ENCODE measurements around the gene GPER1. TPM values are rescaled to one million over a fixed set of nuclear protein-coding genes. Genes with fewer than 3 reads are reported as not detected.

The GPER1 gene
- total RNA-seq, 1 donor from 2014 or later, result 1.6 TPM

DNA sequence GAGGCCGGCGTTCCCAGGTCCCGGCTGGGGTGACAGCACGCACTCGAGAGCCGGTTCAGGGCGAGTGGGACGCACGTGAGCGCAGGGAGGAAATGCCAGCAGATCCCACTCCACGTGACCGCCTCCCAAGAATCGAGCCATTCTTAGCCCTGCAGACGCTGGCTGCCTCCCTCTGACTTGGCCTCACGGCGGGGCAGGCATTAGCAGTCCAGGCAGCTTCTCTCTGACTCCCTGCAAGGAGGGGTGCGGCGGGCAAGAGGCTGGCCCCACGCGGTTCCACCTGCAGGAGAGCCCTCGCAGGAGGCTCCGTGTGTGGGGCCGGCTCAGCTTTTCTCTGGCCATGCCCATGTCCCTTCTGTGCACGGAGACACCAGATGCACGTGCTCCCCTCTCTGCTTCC lies 33.5 kb upstream of the GPER1 start:
- ATAC-seq, result no peak

DNA sequence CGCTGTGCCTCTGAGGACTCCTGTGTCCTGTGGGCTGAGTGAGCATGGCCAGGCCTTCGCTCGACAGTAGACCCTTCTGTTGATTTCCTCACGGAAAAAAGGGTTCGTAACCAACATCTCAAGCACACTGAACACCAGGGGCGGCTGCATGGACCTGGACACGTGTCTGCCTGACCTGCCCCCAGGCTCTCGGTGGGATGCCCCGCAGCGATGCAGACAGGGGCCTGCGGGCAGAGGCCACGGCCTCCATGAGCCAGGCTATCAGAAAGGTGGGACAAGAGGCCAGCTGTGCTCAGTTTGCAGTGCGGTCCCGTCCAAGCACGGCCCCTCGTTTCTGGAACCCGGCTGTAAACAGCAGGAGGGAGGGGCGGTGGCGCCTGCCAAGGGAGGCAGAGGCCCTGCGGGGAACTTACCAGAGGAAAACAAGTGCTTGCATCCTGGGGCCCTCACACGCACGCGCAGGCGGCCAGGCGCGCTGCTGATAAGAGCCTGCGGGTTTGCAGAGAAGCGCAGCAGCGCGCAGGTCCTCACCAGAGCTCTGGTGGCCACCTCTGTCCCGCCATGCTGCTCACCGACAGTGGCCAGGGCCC lies 33.0 kb upstream of the GPER1 start:
- ATAC-seq, result no peak

DNA sequence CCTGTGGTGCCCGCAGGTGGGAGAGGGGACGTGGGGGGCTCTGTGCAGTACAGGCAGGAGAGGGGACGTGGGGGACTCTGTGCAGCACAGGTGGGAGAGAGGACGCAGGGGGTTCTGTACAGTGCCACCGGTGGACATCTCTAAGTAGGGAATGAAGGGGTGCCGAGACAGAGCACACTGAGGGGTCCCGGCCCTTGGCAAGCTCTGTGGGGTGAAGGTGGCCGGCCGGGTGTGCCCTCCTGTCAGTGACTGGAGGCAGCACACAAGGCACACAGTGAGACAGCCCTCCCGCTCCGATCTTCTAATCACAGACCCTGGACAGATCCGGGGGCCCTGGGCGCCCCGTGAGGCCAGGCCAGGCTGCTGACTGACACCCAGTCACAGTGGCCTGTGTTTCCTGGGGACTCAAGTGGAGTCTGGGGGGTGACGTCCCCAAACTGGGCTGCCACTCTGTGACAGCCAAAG lies 32.4 kb upstream of the GPER1 start:
- ATAC-seq, result no peak

DNA sequence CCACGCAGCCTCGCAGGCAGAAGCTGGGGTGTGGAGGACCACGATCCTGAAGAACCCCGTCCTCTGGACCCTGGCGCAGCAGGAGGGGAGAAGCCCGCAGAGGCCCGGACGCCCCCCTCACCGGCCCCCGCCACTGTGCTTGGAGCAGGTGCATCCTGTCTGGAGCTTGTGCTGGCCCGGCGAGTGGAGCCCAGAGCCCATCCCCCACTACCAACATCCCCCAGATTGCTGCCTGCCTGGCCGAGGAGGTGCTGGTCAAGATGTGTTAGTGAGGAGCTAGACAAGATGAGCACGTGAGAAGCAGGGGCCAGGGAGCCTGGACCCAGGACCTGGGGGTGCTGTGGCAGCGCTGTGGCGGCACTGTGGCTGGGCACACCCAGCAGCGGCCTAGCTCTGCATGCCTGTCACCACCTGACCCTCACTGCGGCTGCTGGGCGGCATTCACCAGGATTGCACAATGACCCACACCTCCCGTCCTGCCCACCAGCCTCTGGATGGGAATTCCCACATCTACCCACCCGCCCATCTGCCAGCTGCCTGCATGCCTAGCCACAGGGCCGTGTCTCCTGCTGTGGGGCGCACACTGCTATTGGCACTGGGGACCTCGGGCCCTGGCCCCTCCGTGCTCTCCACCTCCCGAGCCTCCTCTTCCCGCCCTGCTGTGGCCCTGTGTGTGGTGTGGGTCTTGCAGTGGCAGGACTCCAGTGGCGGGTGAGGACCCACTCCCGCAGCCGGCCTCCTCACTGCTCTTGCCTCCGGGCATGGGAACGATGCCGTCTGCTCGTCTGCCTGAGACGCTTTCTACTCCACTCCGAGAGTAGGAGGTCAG lies 31.7 kb upstream of the GPER1 start:
- ATAC-seq, result peak; percentile 27

DNA sequence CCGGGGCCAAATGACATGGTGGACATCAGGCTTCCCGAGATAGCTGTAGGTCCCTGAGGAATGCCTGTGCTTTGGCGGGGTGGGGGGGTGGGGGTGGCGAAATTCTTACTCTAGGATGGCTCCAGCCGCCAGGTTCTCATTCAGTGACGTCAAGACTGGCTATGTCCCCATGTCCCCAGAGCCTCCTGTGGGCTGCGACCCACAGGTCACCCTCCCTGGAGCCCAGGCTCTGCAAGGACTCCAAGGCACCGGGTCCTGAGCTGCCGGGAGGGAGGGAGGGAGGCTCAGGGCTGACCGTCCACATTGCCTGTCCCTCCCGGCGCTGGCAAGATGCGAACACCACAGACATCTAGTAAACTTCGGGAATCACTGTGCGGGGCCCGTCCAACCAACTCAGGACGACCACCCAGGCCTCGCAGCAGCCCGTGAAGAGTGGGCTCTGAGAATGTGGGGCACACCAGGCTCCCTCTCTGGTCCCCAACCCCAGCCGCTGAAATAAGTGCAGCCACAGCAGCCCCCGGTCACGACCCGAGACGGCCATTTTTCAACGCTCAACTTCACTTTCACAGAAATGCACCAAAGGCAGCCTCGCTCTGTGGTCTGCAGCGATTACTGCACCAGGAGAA lies 31.0 kb upstream of the GPER1 start:
- no peak for ATAC-seq

DNA sequence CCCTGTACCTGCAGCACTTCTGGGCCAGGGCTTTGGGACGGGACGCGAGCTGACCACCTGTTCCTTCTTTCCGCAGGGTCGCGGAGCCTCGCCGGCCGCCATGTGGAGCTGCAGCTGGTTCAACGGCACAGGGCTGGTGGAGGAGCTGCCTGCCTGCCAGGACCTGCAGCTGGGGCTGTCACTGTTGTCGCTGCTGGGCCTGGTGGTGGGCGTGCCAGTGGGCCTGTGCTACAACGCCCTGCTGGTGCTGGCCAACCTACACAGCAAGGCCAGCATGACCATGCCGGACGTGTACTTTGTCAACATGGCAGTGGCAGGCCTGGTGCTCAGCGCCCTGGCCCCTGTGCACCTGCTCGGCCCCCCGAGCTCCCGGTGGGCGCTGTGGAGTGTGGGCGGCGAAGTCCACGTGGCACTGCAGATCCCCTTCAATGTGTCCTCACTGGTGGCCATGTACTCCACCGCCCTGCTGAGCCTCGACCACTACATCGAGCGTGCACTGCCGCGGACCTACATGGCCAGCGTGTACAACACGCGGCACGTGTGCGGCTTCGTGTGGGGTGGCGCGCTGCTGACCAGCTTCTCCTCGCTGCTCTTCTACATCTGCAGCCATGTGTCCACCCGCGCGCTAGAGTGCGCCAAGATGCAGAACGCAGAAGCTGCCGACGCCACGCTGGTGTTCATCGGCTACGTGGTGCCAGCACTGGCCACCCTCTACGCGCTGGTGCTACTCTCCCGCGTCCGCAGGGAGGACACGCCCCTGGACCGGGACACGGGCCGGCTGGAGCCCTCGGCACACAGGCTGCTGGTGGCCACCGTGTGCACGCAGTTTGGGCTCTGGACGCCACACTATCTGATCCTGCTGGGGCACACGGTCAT lies 30.3 kb upstream of the GPER1 start:
- no peak for ATAC-seq

DNA sequence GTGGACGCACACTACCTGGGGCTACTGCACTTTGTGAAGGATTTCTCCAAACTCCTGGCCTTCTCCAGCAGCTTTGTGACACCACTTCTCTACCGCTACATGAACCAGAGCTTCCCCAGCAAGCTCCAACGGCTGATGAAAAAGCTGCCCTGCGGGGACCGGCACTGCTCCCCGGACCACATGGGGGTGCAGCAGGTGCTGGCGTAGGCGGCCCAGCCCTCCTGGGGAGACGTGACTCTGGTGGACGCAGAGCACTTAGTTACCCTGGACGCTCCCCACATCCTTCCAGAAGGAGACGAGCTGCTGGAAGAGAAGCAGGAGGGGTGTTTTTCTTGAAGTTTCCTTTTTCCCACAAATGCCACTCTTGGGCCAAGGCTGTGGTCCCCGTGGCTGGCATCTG lies 29.6 kb upstream of the GPER1 start:
- ATAC-seq, result no peak

DNA sequence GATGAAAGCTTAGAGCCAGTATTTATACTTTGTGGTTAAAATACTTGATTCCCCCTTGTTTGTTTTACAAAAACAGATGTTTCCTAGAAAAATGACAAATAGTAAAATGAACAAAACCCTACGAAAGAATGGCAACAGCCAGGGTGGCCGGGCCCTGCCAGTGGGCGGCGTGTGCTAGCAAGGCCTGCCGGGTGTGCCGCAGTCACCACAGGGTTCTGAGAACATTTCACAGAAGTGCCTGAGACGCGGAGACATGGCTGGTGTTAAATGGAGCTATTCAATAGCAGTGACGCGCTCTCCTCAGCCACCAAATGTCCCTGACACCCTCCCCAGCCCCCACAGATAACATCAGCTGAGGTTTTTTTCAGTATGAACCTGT lies 29.1 kb upstream of the GPER1 start:
- ATAC-seq, result no peak

DNA sequence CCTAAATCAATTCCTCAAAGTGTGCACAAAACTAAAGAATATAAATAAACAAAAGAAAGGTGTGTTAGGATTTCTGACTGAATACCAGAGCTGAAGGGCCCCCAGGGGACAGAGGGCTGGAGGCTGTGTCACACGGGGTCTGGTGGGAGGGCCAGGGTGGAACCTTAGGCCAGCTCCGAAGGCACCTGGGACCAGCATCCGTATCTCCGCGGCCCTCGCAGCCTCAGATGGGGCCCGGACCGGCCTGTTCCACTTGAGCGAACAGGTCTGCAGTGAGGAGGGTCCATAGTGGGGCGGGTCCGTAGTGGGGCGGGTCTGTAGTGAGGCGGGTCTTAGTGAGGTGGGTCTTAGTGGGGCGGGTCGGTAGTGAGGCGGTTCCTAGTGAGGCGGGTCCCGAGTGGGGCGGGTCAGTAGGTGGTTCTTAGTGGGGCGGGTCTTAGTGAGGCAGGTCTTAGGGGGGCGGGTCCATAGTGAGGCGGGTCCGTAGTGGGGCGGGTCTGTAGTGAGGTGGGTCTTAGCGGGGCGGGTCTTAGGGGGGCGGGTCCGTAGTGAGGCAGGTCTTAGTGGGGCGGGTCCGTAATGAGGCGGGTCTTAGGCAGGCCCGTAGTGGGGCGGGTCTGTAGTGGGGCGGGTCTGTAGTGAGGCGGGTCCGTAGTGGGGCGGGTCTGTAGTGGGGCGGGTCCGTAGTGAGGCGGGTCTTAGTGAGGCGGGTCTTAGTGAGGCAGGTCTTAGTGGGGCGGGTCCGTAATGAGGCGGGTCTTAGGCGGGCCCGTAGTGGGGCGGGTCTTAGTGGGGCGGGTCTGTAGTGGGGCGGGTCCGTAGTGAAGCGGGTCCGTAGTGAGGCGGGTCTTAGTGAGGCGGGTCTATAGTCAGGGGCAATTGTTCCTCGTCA lies 28.5 kb upstream of the GPER1 start:
- peak; percentile 69 for ATAC-seq

DNA sequence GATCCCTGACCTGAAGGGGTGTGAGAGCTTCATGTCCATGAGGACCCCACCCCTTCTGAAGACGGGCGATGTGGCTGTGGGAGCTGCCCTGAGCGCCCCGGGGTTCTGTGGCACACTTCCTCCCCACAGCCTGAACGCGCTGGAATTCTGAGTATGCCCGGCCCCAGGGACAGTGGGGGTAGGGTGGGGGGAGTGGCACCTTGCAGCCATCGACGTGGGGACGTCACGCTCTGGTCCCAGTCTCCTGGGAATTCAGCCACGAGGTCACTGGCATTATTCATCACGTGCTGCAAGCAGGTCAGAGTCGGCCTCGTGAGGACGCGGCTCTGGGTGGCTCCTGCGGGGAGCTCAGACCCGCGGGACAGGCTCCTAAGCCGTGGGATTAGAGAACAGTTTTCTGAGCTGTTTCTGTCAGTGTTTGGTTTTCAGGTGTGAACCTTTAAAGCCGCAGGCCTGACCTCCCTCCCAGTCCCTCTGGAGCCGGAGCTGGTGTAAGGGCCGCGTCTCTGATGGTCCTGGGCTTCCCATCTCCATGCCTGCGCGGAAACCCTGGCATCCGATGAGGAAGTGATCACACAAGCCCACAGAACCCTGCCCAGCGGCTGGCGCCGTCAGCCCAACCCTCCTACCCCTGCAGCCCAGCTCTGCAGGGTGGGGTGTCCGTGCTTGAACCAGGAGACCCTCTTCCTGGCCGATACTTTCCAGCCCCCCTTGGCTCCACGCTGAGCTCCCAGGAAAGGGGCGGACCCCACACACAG lies 27.4 kb upstream of the GPER1 start:
- peak; percentile 6 for ATAC-seq

DNA sequence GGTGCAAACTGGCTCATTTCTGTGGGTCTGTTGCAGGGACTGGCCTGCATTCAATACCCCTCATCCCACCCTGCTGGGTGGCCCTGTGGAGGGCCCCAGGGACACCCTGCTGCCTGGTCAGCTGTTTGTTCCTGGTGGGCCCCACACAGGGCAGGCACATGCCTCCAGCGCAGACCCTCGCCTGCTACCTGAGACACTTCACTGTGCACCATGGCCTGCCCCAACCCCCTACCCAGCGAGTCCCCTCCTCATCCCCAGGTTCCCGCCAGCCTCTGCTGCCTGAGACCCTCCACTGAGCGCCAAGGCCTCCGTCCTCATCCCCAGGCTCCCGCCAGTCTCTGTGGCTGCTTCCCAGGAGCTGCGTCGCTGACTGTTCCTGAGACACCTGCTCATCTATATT lies 26.7 kb upstream of the GPER1 start:
- no peak for ATAC-seq

DNA sequence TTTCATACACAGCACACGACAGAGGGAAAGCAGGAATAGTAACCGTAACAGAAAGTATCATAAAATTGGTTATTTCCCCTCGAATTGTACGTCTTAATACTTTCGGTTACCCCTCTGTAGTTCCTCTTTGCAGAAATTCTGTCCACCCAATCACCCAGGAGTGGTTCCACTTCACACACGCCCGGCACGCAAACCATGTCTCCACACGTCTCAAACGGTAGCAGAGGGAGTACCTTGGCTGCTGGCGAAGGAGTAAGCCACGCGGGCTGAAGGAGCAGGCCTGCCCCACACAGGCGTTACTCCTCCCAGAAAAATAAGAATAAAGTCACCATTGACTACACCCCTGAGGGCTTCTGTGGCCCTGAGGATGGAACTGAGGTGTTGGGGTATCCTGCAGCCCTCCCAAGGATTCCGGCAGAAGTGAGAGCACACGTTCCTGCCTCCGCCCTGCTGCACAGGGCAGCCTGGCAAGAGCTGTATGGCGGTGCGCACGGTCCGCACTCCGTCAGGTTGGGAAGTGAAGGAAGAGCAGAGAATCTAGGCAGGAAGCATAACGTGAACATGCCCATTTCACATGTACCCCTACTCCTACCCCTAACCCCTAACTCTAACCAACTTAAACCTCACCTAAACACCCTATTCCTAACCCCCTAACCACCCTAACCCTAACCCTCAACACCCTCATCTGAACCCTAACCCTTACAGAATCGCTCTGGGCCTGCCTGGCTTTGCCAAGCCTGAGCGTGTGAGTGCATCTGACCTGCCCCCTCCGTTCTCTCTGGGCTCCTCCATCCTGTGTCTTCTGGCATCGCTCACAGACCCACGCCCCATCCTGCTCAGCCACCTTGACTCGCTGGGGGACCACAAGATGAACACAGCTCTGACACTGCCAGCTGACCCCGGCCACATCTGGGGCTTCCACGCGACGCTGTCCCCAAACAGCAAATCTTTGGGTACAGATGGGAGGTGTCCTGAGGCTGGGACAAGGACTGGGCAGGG lies 25.3 kb upstream of the GPER1 start:
- ATAC-seq, result peak; percentile 59

DNA sequence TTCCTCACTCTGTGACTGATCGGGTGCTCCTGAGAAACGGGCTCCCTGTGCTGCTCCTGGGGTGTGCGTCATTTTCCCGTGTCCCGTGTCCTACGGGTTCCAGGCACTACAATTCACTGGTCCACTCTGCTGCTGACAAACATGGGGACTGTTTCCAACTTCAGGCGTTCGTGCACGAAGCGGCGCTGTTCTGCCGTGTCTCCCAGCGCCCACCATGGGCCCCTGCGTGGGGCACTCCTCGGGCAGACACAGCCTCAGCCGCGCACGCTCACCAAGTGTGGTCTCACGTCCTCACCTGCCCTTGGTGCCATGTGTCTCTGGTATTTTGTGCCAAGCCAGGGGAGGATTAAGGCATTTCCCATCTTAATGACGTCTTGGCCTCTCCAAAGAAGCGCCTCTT lies 24.6 kb upstream of the GPER1 start:
- no peak for ATAC-seq

DNA sequence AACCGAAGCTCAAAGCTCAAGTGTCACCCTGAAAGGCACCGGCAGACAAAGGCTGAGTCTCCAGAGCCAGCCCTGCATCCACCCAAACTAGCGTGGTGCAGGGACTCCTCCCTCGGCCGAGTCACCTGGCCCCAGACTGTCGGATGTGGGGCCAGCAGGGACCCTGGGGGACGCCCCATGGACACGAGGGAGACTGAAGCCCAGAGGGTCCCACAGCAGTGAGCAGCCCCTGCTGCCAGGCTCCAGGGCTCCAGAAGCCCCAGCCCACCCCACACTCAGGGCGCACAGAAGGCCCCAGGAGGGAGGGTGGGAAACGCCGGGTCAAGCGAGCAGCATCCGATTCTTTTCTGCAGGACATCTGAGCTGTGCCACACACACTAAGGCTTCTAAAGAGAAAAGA lies 23.3 kb upstream of the GPER1 start:
- no peak for ATAC-seq

DNA sequence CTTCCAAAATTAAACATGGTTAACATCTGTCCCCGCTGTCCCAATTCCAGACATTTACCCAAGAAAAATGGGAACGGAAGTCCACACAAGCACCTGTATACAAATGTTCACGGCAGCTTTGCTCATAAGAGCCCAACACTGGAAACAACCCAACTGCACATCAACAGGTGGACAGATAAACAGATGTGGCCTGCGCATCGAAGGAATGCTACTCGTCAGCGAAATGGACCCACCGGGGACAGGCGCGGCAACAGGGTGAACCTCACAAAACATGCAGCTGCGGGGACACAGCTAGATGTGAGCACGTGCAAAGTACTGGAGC lies 22.7 kb upstream of the GPER1 start:
- ATAC-seq, result no peak

DNA sequence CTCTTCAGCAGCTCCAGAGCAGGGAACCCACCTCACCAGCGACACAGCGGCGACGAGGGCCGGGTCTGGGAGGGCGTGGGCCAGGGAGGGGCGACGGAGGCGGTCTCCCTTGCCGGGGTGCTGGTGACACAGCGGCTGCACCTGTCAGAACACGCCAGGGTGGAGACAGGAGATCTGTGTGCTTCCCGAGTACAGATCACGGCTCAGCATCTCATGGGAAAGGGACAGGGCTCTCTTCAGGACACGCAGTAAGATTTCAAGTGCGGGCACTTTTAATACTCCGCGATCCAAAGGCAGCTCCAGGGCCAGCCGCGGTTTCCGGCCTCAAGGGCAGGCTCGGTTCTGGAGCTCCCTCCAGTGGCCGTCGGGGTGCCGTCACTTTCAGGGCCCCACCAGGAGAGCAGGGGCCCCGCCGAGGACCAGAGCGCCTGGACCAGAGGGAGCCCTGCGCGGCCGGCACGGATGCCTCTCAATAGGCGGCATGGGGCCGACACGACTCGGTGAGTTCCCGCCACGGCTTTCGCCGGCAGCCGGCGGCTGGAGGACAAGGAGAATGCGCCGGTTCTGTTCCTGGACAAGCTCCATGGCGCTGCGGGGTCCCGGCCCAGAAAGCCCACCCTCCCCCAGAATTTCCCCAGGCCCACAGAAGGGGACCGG lies 22.2 kb upstream of the GPER1 start:
- ATAC-seq, result peak; percentile 82

DNA sequence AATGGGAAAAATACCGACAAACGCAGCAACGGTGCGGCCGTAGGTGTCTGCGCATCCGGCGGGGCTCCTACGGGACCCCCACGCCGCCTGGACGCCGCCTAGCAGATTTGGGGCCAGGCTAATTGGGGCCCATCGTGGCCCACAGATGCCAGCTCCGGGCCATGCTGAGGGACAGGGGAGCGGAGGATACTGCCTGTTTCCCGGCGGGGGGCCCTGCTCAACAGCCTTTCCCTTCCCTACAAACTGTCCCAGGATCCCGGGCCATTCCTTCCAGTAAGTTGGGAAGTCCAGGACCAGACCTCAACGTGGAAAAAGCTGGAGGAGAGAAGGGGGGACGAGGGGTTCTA lies 21.7 kb upstream of the GPER1 start:
- no peak for ATAC-seq

DNA sequence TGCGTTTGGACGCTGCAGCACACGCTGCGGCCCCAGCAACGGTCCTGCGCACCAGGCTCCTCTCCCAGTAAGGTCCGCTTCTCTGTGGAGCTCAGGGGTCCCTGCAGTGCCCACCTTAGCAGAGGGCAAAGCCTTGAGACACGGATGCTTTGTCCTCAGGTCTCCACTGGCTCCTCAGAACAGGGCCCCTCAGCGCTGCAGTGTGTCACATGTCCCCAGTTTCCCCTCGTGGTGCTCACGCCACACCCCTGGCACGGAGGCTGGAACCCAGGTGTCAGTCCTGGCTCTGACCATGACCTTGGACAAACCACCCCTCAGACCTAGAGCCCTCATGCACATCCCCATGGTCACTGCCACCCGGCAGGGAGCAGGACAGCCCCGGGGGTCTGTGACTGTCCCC lies 19.9 kb upstream of the GPER1 start:
- ATAC-seq, result no peak

DNA sequence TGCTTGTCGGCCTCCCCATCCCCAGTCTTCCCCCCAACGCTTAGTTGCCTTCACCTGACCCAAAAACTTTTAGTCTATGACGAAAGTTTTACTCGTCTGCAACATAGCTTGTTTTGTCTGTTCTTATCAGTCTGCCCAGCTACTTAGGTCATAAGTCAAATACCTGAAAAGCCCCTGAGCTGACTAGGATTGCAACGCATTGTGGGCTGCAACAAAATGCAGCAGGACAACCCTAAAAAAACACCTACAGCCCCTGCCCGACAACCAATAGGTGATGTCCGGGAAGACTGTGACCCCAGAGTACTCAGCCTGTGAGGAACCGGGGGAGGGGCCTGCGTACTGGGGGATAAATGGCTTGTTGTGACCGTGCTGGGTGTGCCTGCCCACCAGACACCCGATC lies 19.3 kb upstream of the GPER1 start:
- no peak for ATAC-seq

Measured in esophagus mucosa (tissue), 1 donor.